Activated T-helper 17 cell treated with anti-CD3 and anti-CD28 coated beads, Interleukin-2, amount 50 U/mL, for 72 hours (primary cell): ENCODE results near the gene MINDY3. TPM values are rescaled to one million over a fixed set of nuclear protein-coding genes. Genes with fewer than 3 reads are reported as not detected.

Source experiments
- ATAC-seq: fragments of 150-1000 bp; cut with Tn5 transposase; replicated peaks from 2 replicates; pipeline ENCODE4 v1.10.0; 2021; ENCODE audit warnings: mild to moderate bottlenecking, moderate library complexity
- H3K27ac Mint-ChIP-seq: one replicate; pipeline ENCODE4 v1.8.0; 2022; ENCODE audit warnings: mixed read lengths
- H3K27me3 Mint-ChIP-seq: one replicate; pipeline ENCODE4 v1.8.0; 2022; ENCODE audit warnings: mixed read lengths
- H3K36me3 Mint-ChIP-seq: one replicate; pipeline ENCODE4 v1.8.0; 2022; ENCODE audit warnings: low read depth, mild to moderate bottlenecking, mixed read lengths
- H3K4me1 Mint-ChIP-seq: one replicate; pipeline ENCODE4 v1.8.0; 2022; ENCODE audit warnings: mixed read lengths
- H3K4me3 Mint-ChIP-seq: one replicate; pipeline ENCODE4 v1.8.0; 2022; ENCODE audit warnings: mild to moderate bottlenecking, mixed read lengths
- H3K9me3 Mint-ChIP-seq: one replicate; pipeline ENCODE4 v1.8.0; 2022; ENCODE audit warnings: mixed read lengths
- total RNA-seq, 2 donors: library from RNA; stranded (reverse); gene quantifications; one replicate each; pipeline ENCODE4 v1.2.3, GENCODE V29; 2022

The MINDY3 gene
- total RNA-seq, 2 donors from 2014 or later: 22.0 to 23.2 TPM

GRCh38 chr10:15758618-15759017 is 101.7 kb downstream of the MINDY3 start:
- no peaks in the 10 kb centered on the region for H3K9me3 Mint-ChIP-seq
- H3K4me1 Mint-ChIP-seq: no peaks in the 10 kb centered on the region
- no peak overlapping the region for H3K4me3 Mint-ChIP-seq
- no peaks in the 10 kb centered on the region for H3K36me3 Mint-ChIP-seq
- H3K27me3 Mint-ChIP-seq: peaks cover 14% of the 10 kb centered on the region
- ATAC-seq: no peak
- no peak overlapping the region for H3K27ac Mint-ChIP-seq

GRCh38 chr10:15754937-15755336 is 105.4 kb downstream of the MINDY3 start:
- Mint-ChIP-seq H3K36me3 (no peaks in the 10 kb centered on the region), H3K4me1 (no peaks in the 10 kb centered on the region), H3K9me3 (no peaks in the 10 kb centered on the region), H3K4me3 (no peak overlapping the region), H3K27me3 (peaks cover 25% of the 10 kb centered on the region), H3K27ac (no peak overlapping the region)
- no peak for ATAC-seq

GRCh38 chr10:15751046-15751445 is 109.3 kb downstream of the MINDY3 start:
- Mint-ChIP-seq H3K27me3 (peaks cover 22% of the 10 kb centered on the region), H3K27ac (no peak overlapping the region), H3K4me3 (no peak overlapping the region), H3K4me1 (no peaks in the 10 kb centered on the region), H3K36me3 (no peaks in the 10 kb centered on the region), H3K9me3 (no peaks in the 10 kb centered on the region)
- no peak for ATAC-seq

- no peak for ATAC-seq
- H3K27ac Mint-ChIP-seq: no peak overlapping the region
- no peaks in the 10 kb centered on the region for H3K9me3 Mint-ChIP-seq
- H3K4me3 Mint-ChIP-seq: no peak overlapping the region
- no peaks in the 10 kb centered on the region for H3K4me1 Mint-ChIP-seq
- peaks cover 14% of the 10 kb centered on the region for H3K27me3 Mint-ChIP-seq
- H3K36me3 Mint-ChIP-seq: no peaks in the 10 kb centered on the region
Measured at GRCh38 chr10:15748126-15748525, 112.2 kb downstream of the MINDY3 start.

GRCh38 chr10:15747632-15748031 is 112.7 kb downstream of the MINDY3 start:
- no peaks in the 10 kb centered on the region for H3K9me3 Mint-ChIP-seq
- H3K27me3 Mint-ChIP-seq: peaks cover 9% of the 10 kb centered on the region
- ATAC-seq: no peak
- H3K27ac Mint-ChIP-seq: no peak overlapping the region
- H3K36me3 Mint-ChIP-seq: no peaks in the 10 kb centered on the region
- no peak overlapping the region for H3K4me3 Mint-ChIP-seq
- H3K4me1 Mint-ChIP-seq: no peaks in the 10 kb centered on the region

- H3K36me3 Mint-ChIP-seq: no peaks in the 10 kb centered on the region
- peaks cover 4% of the 10 kb centered on the region for H3K27me3 Mint-ChIP-seq
- no peaks in the 10 kb centered on the region for H3K4me1 Mint-ChIP-seq
- H3K4me3 Mint-ChIP-seq: no peak overlapping the region
- no peak for ATAC-seq
- H3K27ac Mint-ChIP-seq: no peak overlapping the region
- no peaks in the 10 kb centered on the region for H3K9me3 Mint-ChIP-seq
Measured at GRCh38 chr10:15745751-15746150, 114.6 kb downstream of the MINDY3 start.

GRCh38 chr10:15744217-15744865 is 116.0 kb downstream of the MINDY3 start:
- Mint-ChIP-seq H3K27me3 (peaks cover 4% of the 10 kb centered on the region), H3K9me3 (no peaks in the 10 kb centered on the region), H3K4me1 (no peaks in the 10 kb centered on the region), H3K36me3 (no peaks in the 10 kb centered on the region), H3K27ac (no peak overlapping the region), H3K4me3 (no peak overlapping the region)
- no peak for ATAC-seq

GRCh38 chr10:15743443-15743842 is 116.9 kb downstream of the MINDY3 start:
- Mint-ChIP-seq H3K36me3 (no peaks in the 10 kb centered on the region), H3K9me3 (no peaks in the 10 kb centered on the region), H3K4me3 (no peak overlapping the region), H3K27me3 (peaks cover 5% of the 10 kb centered on the region), H3K27ac (no peak overlapping the region), H3K4me1 (no peaks in the 10 kb centered on the region)
- no peak for ATAC-seq

GRCh38 chr10:15742836-15743235 is 117.5 kb downstream of the MINDY3 start:
- Mint-ChIP-seq H3K9me3 (no peaks in the 10 kb centered on the region), H3K27ac (no peak overlapping the region), H3K4me3 (no peak overlapping the region), H3K4me1 (no peaks in the 10 kb centered on the region), H3K36me3 (no peaks in the 10 kb centered on the region), H3K27me3 (peaks cover 8% of the 10 kb centered on the region)
- ATAC-seq: no peak

GRCh38 chr10:15742102-15742501 is 118.2 kb downstream of the MINDY3 start:
- Mint-ChIP-seq H3K36me3 (no peaks in the 10 kb centered on the region), H3K9me3 (no peaks in the 10 kb centered on the region), H3K4me3 (no peak overlapping the region), H3K4me1 (no peaks in the 10 kb centered on the region), H3K27ac (no peak overlapping the region), H3K27me3 (peaks cover 11% of the 10 kb centered on the region)
- no peak for ATAC-seq

- Mint-ChIP-seq H3K9me3 (no peaks in the 10 kb centered on the region), H3K4me1 (no peaks in the 10 kb centered on the region), H3K27ac (no peak overlapping the region), H3K4me3 (no peak overlapping the region), H3K36me3 (no peaks in the 10 kb centered on the region), H3K27me3 (peaks cover 7% of the 10 kb centered on the region)
- ATAC-seq: no peak
Measured at GRCh38 chr10:15741581-15741980, 118.7 kb downstream of the MINDY3 start.

GRCh38 chr10:15740261-15740660 is 120.0 kb downstream of the MINDY3 start:
- Mint-ChIP-seq H3K36me3 (no peaks in the 10 kb centered on the region), H3K4me3 (no peak overlapping the region), H3K4me1 (no peaks in the 10 kb centered on the region), H3K9me3 (no peaks in the 10 kb centered on the region), H3K27ac (no peak overlapping the region), H3K27me3 (peaks cover 15% of the 10 kb centered on the region)
- no peak for ATAC-seq

GRCh38 chr10:15739254-15739970 is 120.9 kb downstream of the MINDY3 start:
- Mint-ChIP-seq H3K4me3 (no peak overlapping the region), H3K4me1 (no peaks in the 10 kb centered on the region), H3K27me3 (peaks cover 15% of the 10 kb centered on the region)

GRCh38 chr10:15738270-15738925 is 121.9 kb downstream of the MINDY3 start:
- Mint-ChIP-seq H3K4me3 (no peak overlapping the region), H3K27me3 (peaks cover 15% of the 10 kb centered on the region), H3K36me3 (no peaks in the 10 kb centered on the region), H3K9me3 (no peaks in the 10 kb centered on the region), H3K4me1 (no peaks in the 10 kb centered on the region), H3K27ac (no peak overlapping the region)
- ATAC-seq: no peak

More at GRCh38 chr10:15739254-15739970, 120.9 kb downstream of the MINDY3 start:
- no peak for ATAC-seq
- Mint-ChIP-seq H3K9me3 (no peaks in the 10 kb centered on the region), H3K27ac (no peak overlapping the region), H3K36me3 (no peaks in the 10 kb centered on the region)

- no peak for ATAC-seq
- peaks cover 15% of the 10 kb centered on the region for H3K27me3 Mint-ChIP-seq
- H3K27ac Mint-ChIP-seq: no peak overlapping the region
- H3K4me1 Mint-ChIP-seq: no peaks in the 10 kb centered on the region
- no peaks in the 10 kb centered on the region for H3K36me3 Mint-ChIP-seq
- no peak overlapping the region for H3K4me3 Mint-ChIP-seq
- H3K9me3 Mint-ChIP-seq: no peaks in the 10 kb centered on the region
Measured at GRCh38 chr10:15737656-15738055, 122.7 kb downstream of the MINDY3 start.
